Vagina (tissue), 2 donors: ENCODE measurements around the gene CRBN. TPM values are rescaled to one million over a fixed set of nuclear protein-coding genes. Genes with fewer than 3 reads are reported as not detected.

Experiments
- DNase-seq, 2 donors: peaks; one replicate each; pipeline ENCODE4 v3.0.0-alpha.2; 2017; ENCODE audit errors: extremely low spot score in 2 of 2
- H3K27ac ChIP-seq: fragments of 200-600 bp; sonication (generic); one replicate; pipeline ENCODE4 v1.5.1; 2019
- H3K27me3 ChIP-seq: fragments of 200-600 bp; sonication (generic); one replicate; pipeline ENCODE4 v1.5.1; 2019
- H3K36me3 ChIP-seq, 2 donors: fragments of 200-600 bp; sonication (generic); one replicate each; pipeline ENCODE4 v1.5.1; 2017 to 2019
- H3K4me1 ChIP-seq: fragments of 200-600 bp; sonication (generic); one replicate; pipeline ENCODE4 v1.5.1; 2019
- H3K4me3 ChIP-seq, 2 donors: fragments of 200-600 bp; sonication (generic); 1 replicate in 1 of 2; 2 replicates in 1 of 2; pipeline ENCODE4 v1.5.1; 2016 to 2019
- H3K9me3 ChIP-seq: fragments of 200-600 bp; sonication (generic); one replicate; pipeline ENCODE4 v1.5.1; 2019
- POLR2A ChIP-seq, 2 donors: fragments of 450-650 bp; IDR thresholded peaks; one replicate each; pipeline ENCODE4 v1.6.1; 2017; ENCODE audit warnings: antibody characterized with exemption in 2 of 2, mild to moderate bottlenecking in 2 of 2, moderate library complexity in 2 of 2
- POLR2AphosphoS5 ChIP-seq, 2 donors: sonication (generic); formaldehyde crosslinking; IDR thresholded peaks; one replicate each; pipeline ENCODE4 v1.9.0; 2017; ENCODE audit warnings: antibody characterized with exemption in 2 of 2, mild to moderate bottlenecking in 2 of 2, low read depth in 1 of 2; ENCODE audit not compliant: insufficient read depth in 1 of 2
- intact Hi-C: fragments of 100-400 bp; cut with DNase I; formaldehyde crosslinking; loops from one replicate; pipeline ENCODE4 v1.15.1; 2023
- total RNA-seq: library from RNA; depleted of rRNA; stranded (reverse); fragments of >200 nt; gene quantifications from one replicate; pipeline ENCODE4 v1.2.3, GENCODE V29; 2016
- TF ChIP-seq, protein P1 (sequence below), 3 experiments: fragments of 450-650 bp in 2 of 3; fragments of 200-600 bp in 1 of 3; sonication (generic) in 1 of 3; IDR thresholded peaks; one replicate each; pipeline ENCODE4 v1.5.1; 2017 to 2019; ENCODE audit warnings: antibody characterized with exemption in 3 of 3, mild to moderate bottlenecking in 2 of 3, moderate library complexity in 2 of 3

Gene CRBN
- total RNA-seq, 1 donor from 2014 or later: 30.7 TPM

DNA sequence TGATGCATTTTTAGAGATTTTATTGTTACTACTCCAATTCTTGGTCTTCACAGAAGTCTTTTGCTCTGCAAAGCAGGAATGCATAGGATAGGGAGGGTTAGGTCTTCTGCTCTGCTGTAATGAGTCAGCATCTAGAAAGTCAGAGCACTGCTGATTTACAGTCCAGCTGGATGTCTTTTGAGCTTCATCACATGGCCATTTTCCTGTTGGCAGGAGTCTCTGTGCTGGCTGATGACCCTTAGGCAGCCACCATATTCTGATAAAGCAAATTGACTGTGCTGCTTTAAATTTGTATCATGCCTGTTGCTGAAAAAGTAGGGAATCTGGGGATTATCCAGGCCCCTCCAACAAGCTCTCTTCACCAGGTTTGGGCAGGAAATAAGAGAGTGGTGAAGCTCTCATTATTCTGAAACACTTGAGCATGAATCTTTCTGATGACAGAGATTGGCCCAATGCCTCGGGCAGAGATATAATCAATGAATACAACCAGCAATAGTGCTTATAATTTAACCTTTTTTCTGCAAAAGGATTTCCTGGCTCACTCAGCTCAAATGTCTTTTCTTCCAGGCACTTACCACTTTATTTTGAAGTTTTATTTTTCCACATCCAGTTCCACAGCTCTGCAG, 9.7 kb upstream of the CRBN start:
- intact Hi-C loops: no loop called here
- TF ChIP-seq, protein P1, sequence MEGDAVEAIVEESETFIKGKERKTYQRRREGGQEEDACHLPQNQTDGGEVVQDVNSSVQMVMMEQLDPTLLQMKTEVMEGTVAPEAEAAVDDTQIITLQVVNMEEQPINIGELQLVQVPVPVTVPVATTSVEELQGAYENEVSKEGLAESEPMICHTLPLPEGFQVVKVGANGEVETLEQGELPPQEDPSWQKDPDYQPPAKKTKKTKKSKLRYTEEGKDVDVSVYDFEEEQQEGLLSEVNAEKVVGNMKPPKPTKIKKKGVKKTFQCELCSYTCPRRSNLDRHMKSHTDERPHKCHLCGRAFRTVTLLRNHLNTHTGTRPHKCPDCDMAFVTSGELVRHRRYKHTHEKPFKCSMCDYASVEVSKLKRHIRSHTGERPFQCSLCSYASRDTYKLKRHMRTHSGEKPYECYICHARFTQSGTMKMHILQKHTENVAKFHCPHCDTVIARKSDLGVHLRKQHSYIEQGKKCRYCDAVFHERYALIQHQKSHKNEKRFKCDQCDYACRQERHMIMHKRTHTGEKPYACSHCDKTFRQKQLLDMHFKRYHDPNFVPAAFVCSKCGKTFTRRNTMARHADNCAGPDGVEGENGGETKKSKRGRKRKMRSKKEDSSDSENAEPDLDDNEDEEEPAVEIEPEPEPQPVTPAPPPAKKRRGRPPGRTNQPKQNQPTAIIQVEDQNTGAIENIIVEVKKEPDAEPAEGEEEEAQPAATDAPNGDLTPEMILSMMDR (IDR thresholded peaks at IDR 0.05): no peak
- no peaks in the 10 kb centered on the region for H3K4me1 ChIP-seq

DNA sequence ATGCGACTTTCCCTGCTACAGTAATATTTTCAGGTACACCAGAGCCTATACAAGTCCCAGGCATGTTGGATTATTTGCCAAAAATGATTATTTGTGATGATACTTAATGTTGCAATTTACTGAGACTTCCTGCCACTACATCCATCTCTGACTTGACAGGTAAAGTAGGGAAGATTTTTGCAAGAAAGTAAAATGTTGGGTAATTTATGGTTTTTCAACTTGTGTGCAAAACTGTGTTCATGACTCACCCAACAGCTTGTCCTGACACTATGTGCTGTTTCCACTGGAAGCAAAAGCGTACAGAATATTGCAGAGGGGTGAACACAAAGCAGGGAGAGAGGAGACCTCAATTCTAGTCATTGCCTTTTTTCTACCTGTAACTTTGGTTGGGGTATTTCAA, 5.4 kb upstream of the CRBN start:
- no peak overlapping the region for H3K4me3 ChIP-seq
- no peaks in the 10 kb centered on the region for H3K27me3 ChIP-seq
- no peak for DNase-seq
- no peaks in the 10 kb centered on the region for H3K36me3 ChIP-seq
- no peaks in the 10 kb centered on the region for H3K9me3 ChIP-seq
- H3K4me1 ChIP-seq: no peaks in the 10 kb centered on the region
- no peak for TF ChIP-seq POLR2AphosphoS5 (IDR thresholded peaks at IDR 0.05; ENCODE audit: insufficient read depth in 1 of 2, low read depth in 1 of 2)
- TF ChIP-seq, protein P1 (IDR thresholded peaks at IDR 0.05): no peak
- TF ChIP-seq POLR2A (IDR thresholded peaks at IDR 0.05): no peak
- intact Hi-C loops: no loop called here
- H3K27ac ChIP-seq: no peak overlapping the region

More for the DNA sequence above, 9.7 kb upstream of the CRBN start:
- H3K36me3 ChIP-seq: no peaks in the 10 kb centered on the region
- H3K9me3 ChIP-seq: no peaks in the 10 kb centered on the region
- no peak overlapping the region for H3K4me3 ChIP-seq
- DNase-seq: no peak
- no peaks in the 10 kb centered on the region for H3K27me3 ChIP-seq
- H3K27ac ChIP-seq: no peak overlapping the region

DNA sequence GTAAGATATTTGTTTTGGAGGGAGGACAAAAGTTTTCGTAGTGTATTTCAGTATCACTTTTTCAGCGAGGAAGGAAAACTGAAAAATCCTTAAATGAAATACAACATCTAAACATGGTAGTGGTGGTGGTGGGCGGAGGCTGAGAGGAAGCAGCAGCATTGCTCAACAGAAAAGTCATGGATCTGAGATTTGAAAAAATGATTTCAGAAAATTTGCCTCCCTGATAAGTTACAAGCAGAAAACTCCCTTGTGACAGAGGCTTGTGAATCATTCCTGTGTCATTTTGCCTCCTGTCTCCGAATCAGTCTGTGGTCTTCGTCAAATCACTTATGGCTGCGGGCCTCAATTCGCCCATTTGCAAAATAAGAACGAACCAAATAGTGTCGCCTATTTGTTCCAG, 965 bp upstream of the CRBN start:
- no peak overlapping the region for H3K27ac ChIP-seq
- DNase-seq: no peak
- H3K4me3 ChIP-seq: no peak overlapping the region
- H3K4me1 ChIP-seq: peaks cover 26% of the 10 kb centered on the region
- H3K36me3 ChIP-seq: no peaks in the 10 kb centered on the region
- TF ChIP-seq, protein P1 (IDR thresholded peaks at IDR 0.05): no peak
- TF ChIP-seq POLR2AphosphoS5 (IDR thresholded peaks at IDR 0.05; ENCODE audit: insufficient read depth in 1 of 2, low read depth in 1 of 2): no peak
- no peak for TF ChIP-seq POLR2A (IDR thresholded peaks at IDR 0.05)
- intact Hi-C loops: no loop called here
- no peaks in the 10 kb centered on the region for H3K27me3 ChIP-seq
- H3K9me3 ChIP-seq: no peaks in the 10 kb centered on the region

DNA sequence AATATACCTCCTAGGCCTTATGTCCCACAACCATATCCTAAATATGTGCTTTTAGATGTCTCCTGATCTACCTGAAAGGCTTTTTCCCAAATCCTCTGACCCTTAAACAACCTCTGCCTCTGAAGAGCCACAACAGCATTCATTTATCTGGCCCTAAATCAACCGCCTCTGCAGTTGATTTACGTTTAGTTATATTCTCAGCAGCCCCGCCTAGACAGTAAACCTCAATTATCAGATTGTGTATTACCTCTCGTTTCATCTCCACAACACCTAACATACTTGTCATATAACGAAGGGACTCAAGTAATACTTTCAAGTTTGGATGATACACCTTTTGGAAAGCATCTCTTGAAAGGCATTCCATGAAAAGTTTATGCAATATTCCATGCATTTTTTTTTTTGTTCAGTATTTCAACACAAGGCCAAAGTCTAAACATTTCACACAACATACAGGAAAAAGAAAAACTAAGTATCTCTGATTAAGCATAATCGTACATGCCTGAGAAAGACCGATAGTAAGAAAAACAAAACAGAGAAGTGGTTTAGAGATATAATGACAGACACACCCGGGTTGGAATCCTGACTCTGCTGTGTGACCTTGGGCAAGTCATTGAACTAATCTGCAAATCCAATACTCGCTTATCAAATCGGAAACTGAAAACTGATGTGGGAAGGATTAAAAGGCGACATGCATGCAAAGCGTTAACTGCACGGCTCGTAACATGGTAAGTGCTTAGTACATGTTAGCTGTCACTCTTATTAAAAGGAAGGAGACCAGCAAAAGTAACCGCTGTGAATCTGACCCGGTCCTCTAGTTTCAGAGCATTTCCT, 778 bp downstream of the CRBN start:
- H3K4me1 ChIP-seq: peaks cover 26% of the 10 kb centered on the region
- H3K4me3 ChIP-seq: peak overlapping the region; percentile 68 to 99
- H3K27me3 ChIP-seq: no peaks in the 10 kb centered on the region
- no peaks in the 10 kb centered on the region for H3K9me3 ChIP-seq
- DNase-seq: no peak
- peaks cover 0 to 13% of the 10 kb centered on the region in 2 donors for H3K36me3 ChIP-seq
- TF ChIP-seq POLR2AphosphoS5 (IDR thresholded peaks at IDR 0.05; ENCODE audit: insufficient read depth in 1 of 2, low read depth in 1 of 2) (no peak), POLR2A (IDR thresholded peaks at IDR 0.05) (no peak)
- TF ChIP-seq, protein P1 (IDR thresholded peaks at IDR 0.05): no peak
- intact Hi-C loops: no loop called here
- H3K27ac ChIP-seq: peak overlapping the region; percentile 83
